Retinal pigment epithelial cell (primary cell): ENCODE results near the gene RETREG1.

ENCODE experiments used
- DNase-seq: peaks from one replicate; pipeline ENCODE4 v3.0.0-alpha.2; 2010; ENCODE audit warnings: low read depth
- H3K4me3 ChIP-seq: 2 replicates; pipeline ENCODE4 v1.5.1; 2011; ENCODE audit warnings: mild to moderate bottlenecking, low read length, control low read depth, moderate library complexity
- TF ChIP-seq, protein P1 (sequence below): conservative IDR thresholded peaks from 2 replicates; pipeline ENCODE4 v1.5.1; 2011; ENCODE audit warnings: low read depth, low read length, control low read depth, inconsistent platforms

Gene RETREG1

DNA sequence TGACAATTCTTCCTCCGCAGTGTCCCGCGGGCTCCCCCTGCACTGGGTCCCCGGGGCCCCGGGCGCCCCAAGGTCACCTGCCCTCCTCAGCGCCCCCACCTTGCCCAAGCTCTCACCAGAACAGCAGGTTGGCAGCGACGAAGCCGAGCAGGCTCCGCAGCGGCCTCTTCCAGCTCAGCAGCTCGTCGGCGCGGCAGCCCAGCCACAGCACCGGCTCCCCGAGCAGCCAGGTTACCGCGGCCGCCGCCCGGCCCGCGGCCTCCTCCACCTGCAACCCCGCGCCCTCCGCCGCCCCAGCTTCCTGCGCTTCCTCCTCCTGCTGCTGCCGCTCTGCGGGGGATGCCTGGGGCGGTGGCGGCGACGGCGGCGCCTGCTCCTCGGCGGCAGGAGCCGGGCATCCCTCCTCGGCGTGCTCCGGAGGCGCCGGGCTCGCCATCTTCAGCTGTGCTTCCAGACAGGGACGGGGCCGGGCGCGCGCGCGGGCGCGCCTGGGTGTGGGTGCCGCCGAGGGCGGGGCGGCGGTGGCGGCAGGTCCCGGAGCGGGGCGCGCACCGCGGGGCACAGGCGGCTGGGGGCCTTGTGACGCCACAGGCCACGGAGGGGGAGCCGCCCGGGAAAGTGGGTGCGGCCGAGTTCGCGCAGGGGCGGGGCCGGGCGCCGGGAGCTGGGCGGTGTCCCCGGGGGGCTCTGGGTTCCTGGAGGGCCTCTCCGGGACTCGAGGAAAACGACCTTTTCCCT is at the start of gene RETREG1:
RETREG1 (minus strand) TSS at position 462 of the 738 bp plus-strand sequence; CDS start at position 436, 26 bp downstream.
- TF ChIP-seq, protein P1, sequence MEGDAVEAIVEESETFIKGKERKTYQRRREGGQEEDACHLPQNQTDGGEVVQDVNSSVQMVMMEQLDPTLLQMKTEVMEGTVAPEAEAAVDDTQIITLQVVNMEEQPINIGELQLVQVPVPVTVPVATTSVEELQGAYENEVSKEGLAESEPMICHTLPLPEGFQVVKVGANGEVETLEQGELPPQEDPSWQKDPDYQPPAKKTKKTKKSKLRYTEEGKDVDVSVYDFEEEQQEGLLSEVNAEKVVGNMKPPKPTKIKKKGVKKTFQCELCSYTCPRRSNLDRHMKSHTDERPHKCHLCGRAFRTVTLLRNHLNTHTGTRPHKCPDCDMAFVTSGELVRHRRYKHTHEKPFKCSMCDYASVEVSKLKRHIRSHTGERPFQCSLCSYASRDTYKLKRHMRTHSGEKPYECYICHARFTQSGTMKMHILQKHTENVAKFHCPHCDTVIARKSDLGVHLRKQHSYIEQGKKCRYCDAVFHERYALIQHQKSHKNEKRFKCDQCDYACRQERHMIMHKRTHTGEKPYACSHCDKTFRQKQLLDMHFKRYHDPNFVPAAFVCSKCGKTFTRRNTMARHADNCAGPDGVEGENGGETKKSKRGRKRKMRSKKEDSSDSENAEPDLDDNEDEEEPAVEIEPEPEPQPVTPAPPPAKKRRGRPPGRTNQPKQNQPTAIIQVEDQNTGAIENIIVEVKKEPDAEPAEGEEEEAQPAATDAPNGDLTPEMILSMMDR = no peak
- DNase-seq = peak; percentile 10
- H3K4me3 ChIP-seq = peak within 1 kb of the TSS; percentile 71

- DNase-seq = no peak
- H3K4me3 ChIP-seq = no peak overlapping the region
- TF ChIP-seq, protein P1 = no peak
Measured at GRCh38 chr5:16666130-16666882, 49.5 kb upstream of the RETREG1 start.

DNA sequence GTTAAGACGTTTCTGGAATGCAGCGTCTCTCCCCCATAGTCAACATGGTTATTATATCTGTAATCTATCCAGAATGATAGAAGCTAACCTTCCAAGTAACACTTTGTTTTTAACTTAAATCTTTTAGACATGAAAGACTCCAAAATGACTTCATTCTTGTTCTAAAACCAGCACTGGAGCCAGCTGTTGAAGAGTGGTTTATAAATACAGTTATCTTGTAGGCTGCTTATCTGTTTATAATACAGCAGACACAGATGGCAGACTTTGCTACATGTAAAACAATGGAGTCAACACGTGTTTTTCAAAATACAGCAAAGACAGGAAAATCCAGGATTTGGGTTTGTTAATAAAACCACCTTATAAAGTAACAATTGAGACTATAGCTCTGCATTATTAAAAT is 48.8 kb upstream of the RETREG1 start:
- TF ChIP-seq, protein P1 = no peak
- no peak for DNase-seq
- no peak overlapping the region for H3K4me3 ChIP-seq

DNA sequence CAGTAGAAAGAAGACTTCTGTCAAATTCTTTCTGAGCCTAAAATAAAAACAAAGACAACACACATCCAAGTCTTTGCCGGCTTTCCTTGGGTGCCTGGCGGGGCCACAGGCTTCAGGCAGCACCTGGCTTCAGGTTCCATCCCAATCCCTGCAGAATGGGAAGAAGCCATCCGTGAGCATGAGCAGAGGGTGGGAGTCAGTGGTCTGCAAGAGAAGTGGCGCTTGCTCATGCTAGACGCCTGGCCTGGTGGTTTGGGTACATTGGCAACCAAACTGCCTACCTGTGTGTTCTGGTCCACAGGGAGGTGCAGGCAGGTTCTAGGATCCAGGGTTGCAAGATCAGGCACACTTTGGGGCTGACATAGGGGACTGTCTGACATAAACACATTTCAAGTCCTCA is 47.6 kb upstream of the RETREG1 start:
- TF ChIP-seq, protein P1 = no peak
- no peak for DNase-seq
- no peak overlapping the region for H3K4me3 ChIP-seq

GRCh38 chr5:16663840-16664239 is 47.0 kb upstream of the RETREG1 start:
- TF ChIP-seq, protein P1 = no peak
- no peak overlapping the region for H3K4me3 ChIP-seq
- no peak for DNase-seq

- TF ChIP-seq, protein P1 = no peak
- no peak overlapping the region for H3K4me3 ChIP-seq
- DNase-seq = no peak
Measured at GRCh38 chr5:16661713-16662112, 44.9 kb upstream of the RETREG1 start.

DNA sequence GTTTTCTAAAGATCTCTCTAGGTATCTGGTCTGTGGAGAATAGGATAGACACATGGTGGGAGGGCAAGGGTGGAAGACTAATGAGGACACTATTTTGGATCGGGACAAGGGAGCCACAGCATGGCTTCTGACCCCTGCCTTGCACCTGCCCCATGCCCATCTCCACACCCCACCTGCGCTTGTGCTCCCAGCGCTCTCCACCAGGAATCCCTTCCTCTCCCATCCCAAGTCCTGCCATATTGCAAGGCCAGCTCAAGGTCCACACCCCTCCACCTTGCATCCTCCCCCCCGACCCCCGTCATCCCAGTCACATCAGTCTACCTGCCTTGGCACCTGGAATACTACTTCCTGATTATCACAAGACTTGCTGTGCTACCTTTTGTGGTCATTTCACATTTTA is 44.2 kb upstream of the RETREG1 start:
- no peak overlapping the region for H3K4me3 ChIP-seq
- TF ChIP-seq, protein P1 = no peak
- DNase-seq = no peak
